ENCODE data around the gene PRDX3.

- TF ChIP-seq EP300 (IDR thresholded peaks at IDR 0.05) (no peak), CTCF (IDR thresholded peaks at IDR 0.05) (no peak)
These were observed 58.2 kb downstream of the PRDX3 start for GRCh38 chr10:119120413-119120867.

Measured in sigmoid colon (tissue), 4 donors.